HL-60/S4 (cell line): ENCODE measurements around the gene LRP1B.

Source experiments
- in situ Hi-C: fragments of 300-500 bp; cut with MboI; formaldehyde crosslinking; loops from 2 replicates; pipeline ENCODE4 v1.14.3; 2022; ENCODE audit warnings: low sequenced_read_pairs

LRP1B gene

GRCh38 chr2:141490886-141491285, 639.9 kb downstream of the LRP1B start:
- in situ Hi-C loops = no loop called here

GRCh38 chr2:141482697-141483096, 648.1 kb downstream of the LRP1B start:
- in situ Hi-C loops = no loop called here

DNA sequence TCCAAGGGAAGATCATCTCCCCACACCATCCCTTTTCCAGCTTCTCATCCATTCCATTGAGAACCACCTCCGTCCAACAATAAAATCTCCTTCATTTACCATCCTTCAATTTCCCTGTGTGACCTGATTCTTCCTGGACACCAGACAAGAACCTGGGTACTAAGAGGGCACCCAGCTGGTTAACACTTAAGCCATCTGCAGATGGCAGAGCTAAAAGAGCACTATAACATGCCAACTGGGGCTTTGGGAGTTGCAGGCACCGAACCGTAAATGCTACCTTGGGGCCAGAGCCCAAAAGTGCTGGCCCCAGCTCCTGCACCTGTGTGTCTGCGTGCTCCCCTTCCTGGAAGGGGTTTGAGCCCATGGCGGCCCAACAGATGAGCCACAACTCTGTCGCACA, 655.0 kb downstream of the LRP1B start:
- in situ Hi-C loops = no loop called here

GRCh38 chr2:141468761-141469160, 662.1 kb downstream of the LRP1B start:
- in situ Hi-C loops = no loop called here

GRCh38 chr2:141467331-141467730, 663.5 kb downstream of the LRP1B start:
- in situ Hi-C loops = no loop called here

DNA sequence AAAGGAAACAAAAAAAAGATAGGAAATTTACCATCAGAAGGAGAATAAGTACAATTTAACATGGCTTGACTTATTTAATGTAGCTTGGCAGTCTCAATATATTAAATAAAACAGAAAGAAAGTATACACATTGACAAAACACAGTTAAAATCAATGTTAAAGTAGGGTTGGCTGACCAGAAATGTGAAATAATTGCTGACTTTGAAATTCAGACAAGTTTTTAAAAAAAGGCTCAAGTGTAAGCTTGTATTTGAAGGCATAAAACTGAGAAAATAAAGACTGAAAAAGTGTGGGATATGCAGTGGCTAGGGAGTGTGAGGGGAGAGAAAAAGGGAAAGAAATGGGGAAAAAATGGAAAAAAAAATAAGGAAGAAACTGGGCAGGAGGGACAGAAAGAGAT, 665.8 kb downstream of the LRP1B start:
- in situ Hi-C loops = no loop called here

DNA sequence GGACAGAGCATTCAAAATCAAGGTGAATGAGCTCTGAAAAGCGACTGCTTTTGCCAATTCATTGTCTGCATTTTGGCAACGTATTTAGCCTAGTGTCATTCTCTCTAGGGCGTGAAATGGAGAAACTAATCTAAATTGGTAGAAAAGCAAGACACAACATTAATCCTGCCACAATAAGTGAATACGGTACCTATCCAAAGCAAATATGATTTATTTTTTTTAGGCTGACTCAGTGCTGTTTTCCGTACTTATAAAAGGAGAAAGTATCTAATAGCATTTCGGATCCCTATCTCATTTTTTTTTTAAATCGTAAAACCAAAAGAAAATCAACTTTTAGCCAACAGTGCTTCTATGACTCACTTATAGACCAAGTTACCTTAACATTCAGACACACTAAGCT, 672.5 kb downstream of the LRP1B start:
- in situ Hi-C loops = no loop called here

DNA sequence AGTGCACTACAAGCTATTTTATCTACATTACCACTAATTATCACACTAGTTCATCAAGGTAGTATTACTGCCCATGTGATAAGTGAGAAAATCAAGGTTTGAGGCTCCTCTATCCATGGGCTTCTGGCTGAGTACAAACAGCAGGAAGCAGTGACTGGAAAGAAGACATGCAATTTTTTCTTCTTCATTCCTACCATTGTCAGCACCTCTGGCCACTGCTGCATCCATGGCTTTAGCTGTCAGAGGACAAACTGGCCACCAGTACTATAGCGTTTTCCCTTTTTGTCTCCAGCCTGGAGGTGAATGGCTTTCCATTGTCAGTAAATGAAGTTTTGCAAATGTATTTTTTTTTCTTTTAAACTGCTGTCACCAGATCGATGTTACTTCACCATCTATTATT, 674.9 kb downstream of the LRP1B start:
- in situ Hi-C loops = no loop called here

GRCh38 chr2:141455211-141455826, 675.5 kb downstream of the LRP1B start:
- in situ Hi-C loops = no loop called here

- in situ Hi-C loops = no loop called here
Observed at GRCh38 chr2:141440072-141440635, 690.7 kb downstream of the LRP1B start.

GRCh38 chr2:141439524-141439923, 691.3 kb downstream of the LRP1B start:
- in situ Hi-C loops = no loop called here

DNA sequence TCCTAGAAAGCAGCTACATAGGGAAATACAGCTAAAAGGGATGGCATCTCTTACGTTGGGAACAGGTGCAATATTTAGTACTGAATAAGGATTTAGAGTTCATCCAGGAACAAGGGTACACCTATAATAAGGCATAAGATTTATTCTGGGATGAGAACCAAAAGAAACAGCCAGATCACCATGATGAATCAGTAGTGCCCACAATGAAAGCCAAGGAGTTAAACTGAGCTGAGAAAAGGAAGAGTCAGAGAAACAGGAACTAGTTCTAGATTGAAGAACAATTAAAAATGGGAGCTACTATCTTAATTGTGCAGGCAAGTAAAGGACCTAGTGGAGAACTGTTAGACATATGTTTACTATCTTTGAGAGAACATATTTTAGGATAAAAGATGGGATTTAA, 692.3 kb downstream of the LRP1B start:
- in situ Hi-C loops = no loop called here

- in situ Hi-C loops = no loop called here
Observed at GRCh38 chr2:141437521-141437920, 693.3 kb downstream of the LRP1B start.

DNA sequence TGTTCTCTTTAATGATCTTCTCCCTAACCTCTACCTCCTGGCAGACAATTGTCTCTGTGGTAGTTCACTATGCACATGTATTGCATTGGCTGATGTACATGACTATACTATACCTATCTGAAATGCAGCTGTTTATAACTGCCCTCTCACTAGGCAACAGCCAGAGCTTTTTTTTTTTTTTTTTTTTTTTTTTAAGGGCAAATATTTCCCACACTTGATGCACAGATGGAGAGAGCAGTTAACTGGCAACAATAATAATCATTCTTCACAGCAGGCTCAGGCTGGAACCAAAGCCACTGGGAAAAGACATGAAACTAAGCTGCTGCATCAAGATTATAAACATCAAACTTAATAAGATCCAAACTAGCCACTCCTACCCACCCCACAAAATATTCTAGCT, 707.7 kb downstream of the LRP1B start:
- in situ Hi-C loops = no loop called here

GRCh38 chr2:141417246-141417797, 713.5 kb downstream of the LRP1B start:
- in situ Hi-C loops = no loop called here

GRCh38 chr2:141411419-141411818, 719.4 kb downstream of the LRP1B start:
- in situ Hi-C loops = no loop called here

GRCh38 chr2:141399270-141399669, 731.5 kb downstream of the LRP1B start:
- in situ Hi-C loops = no loop called here

GRCh38 chr2:141393214-141393545, 737.6 kb downstream of the LRP1B start:
- in situ Hi-C loops = no loop called here

DNA sequence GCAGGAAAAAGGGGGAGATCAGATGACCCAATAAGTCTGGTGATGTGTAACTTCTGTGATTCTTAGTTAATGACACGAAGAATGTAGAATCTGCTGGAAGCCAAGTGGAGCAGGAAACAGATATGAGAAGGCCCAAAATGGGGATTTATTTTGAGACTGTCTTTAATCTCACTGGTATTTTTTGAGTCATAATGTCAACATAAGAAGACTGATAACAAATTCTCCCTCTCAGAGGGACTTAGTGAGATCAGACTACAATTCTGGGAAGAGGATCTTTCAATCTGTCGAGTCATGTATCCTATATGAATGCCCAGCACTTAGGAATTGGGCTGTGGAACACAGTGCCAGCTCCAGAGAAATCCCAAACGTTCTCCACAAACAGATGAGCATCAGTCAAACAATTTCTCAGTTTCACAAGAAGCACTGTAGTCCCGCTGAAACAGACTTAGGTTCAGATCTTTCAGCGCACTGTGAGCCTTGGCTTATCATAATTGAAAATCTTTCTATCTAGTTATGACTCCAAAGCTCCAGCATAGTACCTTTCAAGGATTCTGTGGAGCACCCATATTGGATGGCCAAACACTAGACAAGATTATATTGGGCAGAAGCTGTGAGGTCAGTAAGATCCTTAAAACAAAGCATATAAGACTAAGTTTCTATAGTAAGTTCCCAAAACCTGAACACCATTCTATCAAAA, 738.2 kb downstream of the LRP1B start:
- in situ Hi-C loops = no loop called here

DNA sequence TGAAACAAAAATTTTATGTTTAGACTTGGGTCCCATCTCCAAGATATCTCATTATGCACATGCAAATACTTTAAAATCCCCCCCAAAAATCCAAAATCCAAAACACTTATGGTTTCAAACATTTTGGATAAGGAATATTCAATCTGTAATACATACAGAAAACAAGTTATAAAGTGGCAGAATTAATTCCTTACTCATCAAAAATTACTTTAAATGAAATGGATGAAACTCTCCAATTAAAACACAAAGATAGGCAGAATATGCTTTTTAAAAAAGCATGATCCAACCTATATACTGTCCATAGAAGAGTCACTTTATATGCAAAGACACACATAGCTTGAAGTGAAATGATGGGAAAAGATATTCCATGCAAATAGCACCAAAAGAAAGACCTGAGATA, 744.6 kb downstream of the LRP1B start:
- in situ Hi-C loops = no loop called here

GRCh38 chr2:141384676-141385075, 746.1 kb downstream of the LRP1B start:
- in situ Hi-C loops = no loop called here

- in situ Hi-C loops = no loop called here
Observed at GRCh38 chr2:141381946-141382345, 748.9 kb downstream of the LRP1B start.
